A673 (cell line): ENCODE data around the gene MKI67.

Source experiments
- EZH2 ChIP-seq: fragments of 200-600 bp; sonication (generic); IDR thresholded peaks from 2 replicates; pipeline ENCODE4 v1.6.1; 2017; ENCODE audit warnings: borderline replicate concordance, low read depth, mild to moderate bottlenecking, mixed read lengths, antibody characterized with exemption, low read length; ENCODE audit not compliant: poor library complexity, severe bottlenecking
- TF ChIP-seq, protein P1 (sequence below): fragments of 300-800, 200-600 bp; sonication (generic); conservative IDR thresholded peaks from 2 replicates; pipeline ENCODE4 v1.5.1; 2017; ENCODE audit warnings: low read depth, mild to moderate bottlenecking, antibody characterized with exemption, low read length, moderate library complexity, mixed read lengths

DNA sequence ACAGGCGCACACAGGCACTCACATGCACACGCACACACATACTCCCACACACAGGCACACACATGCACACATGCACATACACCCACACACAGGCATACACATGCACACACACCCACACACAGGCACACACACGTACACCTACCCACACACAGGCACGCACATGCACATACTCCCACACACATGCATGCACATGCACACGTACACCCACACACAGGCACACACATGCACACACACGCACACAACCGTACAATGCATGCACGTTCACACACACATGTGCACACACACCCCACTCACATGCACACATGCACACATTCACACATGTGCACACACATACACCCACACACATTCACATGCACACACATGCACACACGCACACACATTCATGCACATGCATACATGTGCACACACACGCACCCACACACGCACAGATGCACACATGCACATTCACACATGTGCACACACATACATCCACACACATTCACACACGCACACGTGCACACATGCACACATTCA, 59.3 kb downstream of the MKI67 start:
- TF ChIP-seq, protein P1, sequence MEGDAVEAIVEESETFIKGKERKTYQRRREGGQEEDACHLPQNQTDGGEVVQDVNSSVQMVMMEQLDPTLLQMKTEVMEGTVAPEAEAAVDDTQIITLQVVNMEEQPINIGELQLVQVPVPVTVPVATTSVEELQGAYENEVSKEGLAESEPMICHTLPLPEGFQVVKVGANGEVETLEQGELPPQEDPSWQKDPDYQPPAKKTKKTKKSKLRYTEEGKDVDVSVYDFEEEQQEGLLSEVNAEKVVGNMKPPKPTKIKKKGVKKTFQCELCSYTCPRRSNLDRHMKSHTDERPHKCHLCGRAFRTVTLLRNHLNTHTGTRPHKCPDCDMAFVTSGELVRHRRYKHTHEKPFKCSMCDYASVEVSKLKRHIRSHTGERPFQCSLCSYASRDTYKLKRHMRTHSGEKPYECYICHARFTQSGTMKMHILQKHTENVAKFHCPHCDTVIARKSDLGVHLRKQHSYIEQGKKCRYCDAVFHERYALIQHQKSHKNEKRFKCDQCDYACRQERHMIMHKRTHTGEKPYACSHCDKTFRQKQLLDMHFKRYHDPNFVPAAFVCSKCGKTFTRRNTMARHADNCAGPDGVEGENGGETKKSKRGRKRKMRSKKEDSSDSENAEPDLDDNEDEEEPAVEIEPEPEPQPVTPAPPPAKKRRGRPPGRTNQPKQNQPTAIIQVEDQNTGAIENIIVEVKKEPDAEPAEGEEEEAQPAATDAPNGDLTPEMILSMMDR, result no peak
- TF ChIP-seq EZH2, result no peak
